GM12878 (cell line): Measurements from ENCODE around the gene TMEM225B. TPM values are rescaled to one million over a fixed set of nuclear protein-coding genes. Genes with fewer than 3 reads are reported as not detected.

ENCODE experiments used
- ATAC-seq: fragments of 200-7000 bp; cut with Tn5 transposase; 3 replicates; pipeline ENCODE4 v1.9.1; 2020; ENCODE audit warnings: mild to moderate bottlenecking, moderate library complexity
- BruUV-seq: library from RNA; stranded (reverse); fragments of 400-500 nt; replicated peaks from 2 replicates; lab custom pipeline; 2021; lab: Mats Ljungman, UMichigan
- CTCF ChIA-PET: fragments of 300-600 bp; sonication (Branson Sonifier 250); formaldehyde crosslinking; extraction: SDS; loops from one replicate; lab custom pipeline; 2021; ENCODE audit warnings: inconsistent platforms; lab: Yijun Ruan, JAX
- POLR2A ChIA-PET: fragments of 350-600 bp; formaldehyde crosslinking; extraction: SDS; loops from one replicate; lab custom pipeline; 2021; ENCODE audit warnings: inconsistent platforms; lab: Charles Lee
- RAD21 ChIA-PET: fragments of 300-600 bp; sonication (Branson Sonifier 250); formaldehyde crosslinking; loops from one replicate; lab custom pipeline; 2023; ENCODE audit warnings: antibody characterized with exemption; ENCODE audit not compliant: unreplicated experiment; lab: Charles Lee
- SMC1A ChIA-PET: fragments of 300-600 bp; sonication (Branson Sonifier 250); formaldehyde crosslinking; loops from one replicate; lab custom pipeline; 2023; ENCODE audit not compliant: unreplicated experiment, uncharacterized antibody; lab: Charles Lee
- DNase-seq: peaks from one replicate; pipeline ENCODE4 v3.0.0-alpha.2; 2011; ENCODE audit warnings: low read depth, low spot score
- FAIRE-seq: peaks from 3 replicates; lab custom pipeline; 2011; peaks lifted over from hg19 to GRCh38; lab: Jason Lieb, UNC
- H2AFZ ChIP-seq: 2 replicates; pipeline ENCODE4 v1.6.0; 2011; ENCODE audit warnings: low read depth, low read length, control low read depth; ENCODE audit not compliant: control insufficient read depth
- H3K27ac ChIP-seq: 2 replicates; pipeline ENCODE4 v1.5.1; 2011; ENCODE audit warnings: control low read depth; ENCODE audit not compliant: control insufficient read depth, insufficient read depth
- H3K27me3 ChIP-seq, 2 experiments: replicated peaks in 1 of 2; 2 replicates each; pipeline versions ENCODE4 v1.6.0 to v1.6.1; 2011; ENCODE audit warnings: low read length in 1 of 2; ENCODE audit not compliant: control insufficient read depth in 2 of 2, insufficient read depth in 2 of 2
- H3K36me3 ChIP-seq, 2 experiments: 2 replicates each; pipeline ENCODE4 v1.5.1; 2011; ENCODE audit warnings: low read length in 1 of 2; ENCODE audit not compliant: control insufficient read depth in 2 of 2, insufficient read depth in 2 of 2
- H3K4me1 ChIP-seq: 2 replicates; pipeline ENCODE4 v1.6.1; 2011; ENCODE audit warnings: mild to moderate bottlenecking, low read length, moderate library complexity, mixed read lengths; ENCODE audit not compliant: control insufficient read depth, insufficient read depth
- H3K4me2 ChIP-seq: 2 replicates; pipeline ENCODE4 v1.6.0; 2011; ENCODE audit warnings: control low read depth; ENCODE audit not compliant: control insufficient read depth, insufficient read depth
- H3K4me3 ChIP-seq: fragments of 200-600 bp; sonication (generic); 2 replicates; pipeline ENCODE4 v1.5.1; 2016
- H3K79me2 ChIP-seq: 2 replicates; pipeline ENCODE4 v1.6.0; 2011; ENCODE audit warnings: low read length; ENCODE audit not compliant: control insufficient read depth, insufficient read depth
- H3K9ac ChIP-seq: 2 replicates; pipeline ENCODE4 v1.8.0; 2011; ENCODE audit warnings: low read length, control low read depth, mixed read lengths; ENCODE audit not compliant: control insufficient read depth, insufficient read depth
- H3K9me3 ChIP-seq: replicated peaks from 3 replicates; pipeline ENCODE4 v1.5.1; 2011; ENCODE audit warnings: mild to moderate bottlenecking, low read length; ENCODE audit not compliant: control insufficient read depth, insufficient read depth
- H4K20me1 ChIP-seq: 2 replicates; pipeline ENCODE4 v1.6.0; 2011; ENCODE audit not compliant: control insufficient read depth, insufficient read depth
- CUX1 ChIP-seq: IDR thresholded peaks from 2 replicates; pipeline ENCODE4 v1.6.1; 2012; ENCODE audit warnings: improper control_type of control experiment, low read depth, low read length; ENCODE audit not compliant: insufficient replicate concordance
- MLLT1 ChIP-seq: fragments of 450-650 bp; IDR thresholded peaks from 2 replicates; pipeline ENCODE4 v1.6.1; 2016; ENCODE audit warnings: mild to moderate bottlenecking
- STAT3 ChIP-seq: IDR thresholded peaks from 2 replicates; pipeline ENCODE4 v1.6.1; 2011; ENCODE audit warnings: low read depth, low read length, improper control_type of control experiment
- TARDBP ChIP-seq: IDR thresholded peaks from 2 replicates; pipeline ENCODE4 v1.6.1; 2016; ENCODE audit warnings: borderline replicate concordance
- ZNF24 ChIP-seq: fragments of 450-650 bp; IDR thresholded peaks from 2 replicates; pipeline ENCODE4 v1.6.1; 2017; ENCODE audit warnings: antibody characterized with exemption, mild to moderate bottlenecking
- ZNF687 ChIP-seq: fragments of 450-650 bp; IDR thresholded peaks from 2 replicates; pipeline ENCODE4 v1.6.1; 2017; ENCODE audit warnings: mild to moderate bottlenecking, moderate library complexity
- WGBS: methylation state at CpG from one replicate; pipeline ENCODE4 v1.1.6; 2016; ENCODE audit warnings: low lambda C conversion rate; ENCODE audit not compliant: insufficient replicate concordance, insufficient coverage; ENCODE audit errors: missing lambda C conversion rate; 5-methylcytosine and 5-hydroxymethylcytosine counted together
- in situ Hi-C: fragments of 300-500 bp; cut with MboI; formaldehyde crosslinking; loops from 9 replicates; pipeline ENCODE4 v1.14.3; 2018; ENCODE audit warnings: mixed read lengths
- intact Hi-C: fragments of 100-400 bp; cut with micrococcal nuclease; formaldehyde crosslinking; loops from one replicate; pipeline ENCODE4 v1.14.2; 2022; ENCODE audit not compliant: unreplicated experiment
- polyA plus RNA-seq, 11 experiments: library from polyadenylated mRNA; depleted of rRNA in 4 of 11; unstranded in 6 of 11; stranded (reverse) in 5 of 11; fragments of >200 nt; fragmentation: Nextera tagmentation in 4 of 11; fragmentation: Illumina TruSeq in 1 of 11; extraction: Ambion mirVana in 4 of 11; extraction: Trizol in 1 of 11; gene quantifications; 1 replicate in 1 of 11; 2 replicates in 10 of 11; pipeline versions ENCODE4 v1.2.1 to v1.2.3, GENCODE V29; 2011 to 2016; ENCODE audit warnings: inconsistent platforms in 2 of 11, missing spikeins in 2 of 11, low read depth in 1 of 11
- total RNA-seq, 4 experiments: library from RNA; depleted of rRNA in 3 of 4; stranded (reverse); fragments of >200 nt in 3 of 4; fragmentation: Illumina TruSeq in 1 of 4; extraction: Trizol in 1 of 4; gene quantifications; 2 replicates each; pipeline versions ENCODE4 v1.2.1 to v1.2.3, GENCODE V29; 2013 to 2021

TMEM225B gene
- total and polyA plus RNA-seq, 10 of the 15 experiments (the other 5 are each of a cell fraction or from before 2014, with no cell fraction given), result 0.22 to 1.9 (median 0.43) TPM

GRCh38 chr7:99619571-99620130, 21.6 kb downstream of the TMEM225B start:
- Histone ChIP-seq H3K9ac (no peak overlapping the region), H2AFZ (no peak overlapping the region), H3K27me3 (no peaks in the 10 kb centered on the region), H3K4me3 (no peak overlapping the region), H3K36me3 (peaks cover 19 to 40% of the 10 kb centered on the region in 2 experiments), H3K79me2 (peaks cover 18% of the 10 kb centered on the region), H3K4me2 (no peak overlapping the region), H3K4me1 (peaks cover 2% of the 10 kb centered on the region; the same call in 1 of the 2 replicates), H4K20me1 (no peaks in the 10 kb centered on the region), H3K27ac (no peak overlapping the region), H3K9me3 (no peaks in the 10 kb centered on the region; the same call in 2 of the 3 replicates)
- intact Hi-C loops (loop anchor here (10.0 kb wide), 1 partner anchor 155 kb away; the partner anchor contains the start of gene ATP5MF), in situ Hi-C loops (no loop called here)
- BruUV-seq, result no TSS peak
- no peak for DNase-seq
- CTCF ChIA-PET, result no interaction called here
- SMC1A ChIA-PET, result no interaction called here
- no peak for FAIRE-seq
- TF ChIP-seq STAT3 (no peak), ZNF687 (no peak), CUX1 (no peak), MLLT1 (no peak), ZNF24 (no peak), TARDBP (no peak)
- POLR2A ChIA-PET, result no interaction called here
- 95% methylated on average over 16 of the region's 18 CpGs for WGBS
- RAD21 ChIA-PET, result no interaction called here
- no peak for ATAC-seq
